ENCODE measurements around the gene IFNA6.
"Not testable (repeated sequence)": the region's sequence is repeated elsewhere in the genome, so short reads cannot be mapped to it uniquely, and the experiment has no call there.

IFNA6 gene

GRCh38 chr9:21350787-21351186 lies at the start of gene IFNA6:
TSS of gene IFNA6 (minus strand) at chr9:21350887. CDS start at chr9:21350887, 0 bp downstream.
- DNase-seq, result no peak

DNA sequence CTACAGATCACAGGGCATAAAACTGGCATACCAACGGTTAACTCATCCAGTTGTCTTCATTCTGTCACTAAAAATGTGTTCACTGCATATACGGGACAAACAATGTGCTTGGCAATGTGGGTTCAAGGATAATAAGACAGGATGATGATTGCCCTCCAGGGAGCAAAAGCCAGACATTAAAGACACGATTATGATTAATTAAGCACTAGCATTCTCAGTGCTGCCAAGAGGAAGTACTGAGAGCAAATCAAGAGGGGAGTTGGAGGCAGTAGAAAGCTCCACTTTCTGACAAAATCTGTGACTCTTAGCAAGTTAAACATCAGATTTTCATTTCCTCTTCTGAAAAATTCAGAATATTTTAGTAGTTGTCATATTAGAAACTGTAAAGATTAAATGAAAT lies 49.3 kb upstream of the IFNA6 start:
- DNase-seq, result no peak

DNA sequence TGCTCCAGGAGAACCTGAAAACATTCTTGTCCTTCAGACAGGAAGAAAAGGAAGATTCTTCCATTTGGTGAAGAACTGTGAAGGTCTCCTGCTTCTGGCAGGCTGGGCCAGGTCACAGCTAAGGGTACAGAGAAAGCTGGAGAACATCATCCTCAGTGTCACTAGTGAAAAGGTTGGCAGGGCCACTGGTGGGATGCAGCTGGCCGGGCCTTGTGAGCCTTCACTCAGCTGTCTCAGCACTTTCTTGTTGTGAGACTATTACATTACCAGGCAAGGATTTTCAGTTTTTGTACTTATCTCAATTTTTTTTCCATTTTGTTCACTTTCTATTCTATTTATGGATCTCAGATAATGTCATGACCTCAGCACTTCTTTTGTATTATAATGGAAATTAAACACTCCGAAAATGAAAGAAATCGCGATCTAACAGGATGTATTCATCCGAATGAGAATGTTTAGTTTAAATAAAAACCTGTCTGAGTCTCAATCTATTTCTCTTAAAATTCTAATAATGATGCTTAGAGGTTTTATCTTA lies 48.3 kb upstream of the IFNA6 start:
- DNase-seq, result no peak

GRCh38 chr9:21395778-21396717 lies 45.4 kb upstream of the IFNA6 start:
- peak; percentile 68 for DNase-seq

- no peak for DNase-seq
Measured at GRCh38 chr9:21392270-21392669, 41.6 kb upstream of the IFNA6 start.

- no peak for DNase-seq
Measured at GRCh38 chr9:21385131-21385670, 34.5 kb upstream of the IFNA6 start, which contains the start of gene IFNA2. TSS of gene IFNA2 (minus strand) at chr9:21385398. CDS start at chr9:21385329, 69 bp downstream.

- DNase-seq, result no peak
Measured at GRCh38 chr9:21383627-21384026, 32.9 kb upstream of the IFNA6 start.

DNA sequence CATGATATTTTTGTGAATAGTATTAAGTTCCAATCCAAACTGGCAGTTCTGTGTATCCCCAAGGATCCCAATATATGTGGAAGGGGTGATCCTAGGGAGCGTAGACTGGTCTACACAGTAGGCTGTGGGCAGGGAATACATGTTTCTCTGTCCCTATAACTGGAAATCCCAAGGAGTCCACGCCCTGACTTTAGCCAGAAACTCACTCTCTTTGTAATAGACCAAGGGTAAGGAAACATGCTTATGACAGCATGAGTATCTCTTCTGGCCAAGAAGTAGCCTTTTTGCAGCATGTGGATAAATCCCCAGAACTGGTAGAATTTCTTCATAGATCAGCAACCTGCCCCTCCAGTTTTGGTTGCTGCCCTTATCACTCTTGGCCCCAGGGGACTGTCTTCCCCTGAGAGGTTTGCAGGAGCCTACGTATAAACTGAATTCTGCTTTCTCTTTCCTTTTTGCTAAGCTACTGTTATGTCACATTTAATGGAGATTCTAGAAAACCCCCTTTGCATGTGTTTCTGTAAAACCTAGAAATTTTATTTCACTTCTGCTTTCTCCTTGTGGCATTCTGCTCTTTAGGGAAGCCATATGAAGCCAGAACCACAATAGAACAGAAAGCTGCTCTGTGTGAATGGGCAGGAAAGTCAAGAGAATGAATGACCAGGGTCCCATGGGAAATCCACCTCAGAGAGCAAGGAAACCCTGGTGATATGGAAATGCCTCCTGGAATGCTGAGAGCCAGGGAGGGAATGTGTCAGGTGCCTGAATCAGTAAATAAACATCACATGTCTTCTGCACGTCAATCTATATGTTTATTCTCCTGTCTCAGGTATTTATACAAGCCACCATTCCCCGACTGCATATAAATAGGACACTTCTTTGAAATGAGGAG lies 31.0 kb upstream of the IFNA6 start:
- no peak for DNase-seq

- DNase-seq, result not testable (repeated sequence)
Measured at GRCh38 chr9:21371467-21371866, 20.8 kb upstream of the IFNA6 start.

DNA sequence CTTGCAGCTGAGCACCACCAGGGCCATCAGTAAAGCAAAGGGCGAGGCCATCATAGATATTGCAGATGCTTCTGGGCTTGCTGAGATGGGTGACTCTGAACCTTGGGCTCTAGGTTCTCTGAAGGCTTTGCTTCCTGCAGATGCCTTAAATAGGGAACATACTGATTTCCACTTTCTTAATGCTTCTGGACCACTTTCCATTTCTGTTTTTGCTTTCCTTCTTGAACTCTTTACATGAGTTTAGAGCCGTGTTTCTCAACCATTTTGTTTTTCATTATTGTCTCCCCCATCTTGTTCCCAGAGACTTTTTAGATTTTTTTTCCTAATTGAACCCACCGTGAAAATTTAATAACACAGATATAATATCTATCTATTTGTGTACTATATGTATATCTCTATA lies 17.3 kb upstream of the IFNA6 start, which contains the start of gene IFNA13:
TSS of gene IFNA13 (minus strand) at position 101 of the 400 bp plus-strand sequence. CDS start at position 54, 47 bp downstream.
- DNase-seq, result no peak

GRCh38 chr9:21367169-21367568 lies 16.5 kb upstream of the IFNA6 start:
- not testable (repeated sequence) for DNase-seq

DNA sequence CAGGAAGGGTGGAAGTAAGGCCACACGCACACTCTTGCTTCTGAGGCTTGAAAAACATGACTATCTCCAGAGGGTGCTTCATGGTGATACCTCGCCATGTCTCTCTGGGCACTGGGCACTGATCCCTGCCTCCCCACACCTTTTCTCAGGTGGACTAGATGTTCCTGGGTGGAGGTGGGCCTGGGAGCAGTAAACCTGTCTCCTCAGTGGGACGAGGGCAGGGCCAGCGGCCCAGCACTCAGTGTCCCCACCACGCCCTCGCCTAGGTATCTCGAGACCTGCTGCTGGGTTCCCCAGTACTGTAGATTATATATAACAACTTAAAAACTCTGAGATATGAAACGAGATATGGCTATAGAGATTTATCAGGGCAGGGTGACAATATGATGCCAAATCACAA lies 11.6 kb upstream of the IFNA6 start:
- DNase-seq, result no peak

DNA sequence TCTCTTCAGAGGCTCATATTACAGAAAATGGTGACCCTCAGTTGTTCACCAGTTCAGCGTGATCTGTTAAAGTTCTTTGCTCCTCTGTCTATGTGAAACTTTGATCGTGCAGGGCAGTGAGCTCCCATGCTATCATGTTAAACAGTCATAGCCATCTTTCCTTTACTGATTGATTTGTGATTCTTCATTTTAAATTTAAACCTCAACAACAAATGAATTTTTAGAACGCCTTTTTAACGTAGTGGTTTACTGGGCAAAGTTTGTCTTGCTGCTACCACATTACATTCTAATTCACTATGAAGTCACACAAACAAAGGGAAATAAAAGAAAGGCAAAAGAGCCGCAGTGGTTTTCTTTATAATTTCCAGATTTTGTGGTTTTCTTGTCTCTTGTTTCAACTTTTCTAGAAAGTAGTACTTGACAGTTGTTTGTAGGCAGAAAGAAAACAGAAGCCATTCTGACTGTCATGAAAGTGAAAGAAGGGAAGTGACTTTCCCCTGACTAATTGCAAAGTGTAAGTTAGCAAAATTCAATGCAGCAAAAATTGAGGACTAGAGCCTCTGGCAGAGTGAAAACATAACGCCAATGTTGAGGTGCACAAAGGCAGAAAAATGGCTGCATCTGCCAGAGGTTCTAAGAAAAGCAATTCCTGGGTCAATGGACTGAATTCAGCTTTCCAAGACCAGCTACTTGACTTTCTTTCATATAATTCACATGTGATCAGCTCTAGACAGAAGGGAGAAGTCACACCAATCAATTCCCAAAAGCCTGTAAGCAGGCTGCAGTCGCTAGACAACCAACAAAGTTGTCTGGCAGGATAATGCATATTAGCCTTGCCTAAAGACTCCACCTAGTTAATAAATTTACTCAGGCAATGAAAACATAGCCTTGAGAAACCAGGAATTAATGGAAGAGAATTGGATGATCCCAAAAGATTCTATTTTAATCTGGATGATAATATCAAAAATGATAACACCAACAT lies 7.1 kb upstream of the IFNA6 start:
- DNase-seq, result no peak

- no peak for DNase-seq
Measured at GRCh38 chr9:21348430-21348970, 2.2 kb downstream of the IFNA6 start.

DNA sequence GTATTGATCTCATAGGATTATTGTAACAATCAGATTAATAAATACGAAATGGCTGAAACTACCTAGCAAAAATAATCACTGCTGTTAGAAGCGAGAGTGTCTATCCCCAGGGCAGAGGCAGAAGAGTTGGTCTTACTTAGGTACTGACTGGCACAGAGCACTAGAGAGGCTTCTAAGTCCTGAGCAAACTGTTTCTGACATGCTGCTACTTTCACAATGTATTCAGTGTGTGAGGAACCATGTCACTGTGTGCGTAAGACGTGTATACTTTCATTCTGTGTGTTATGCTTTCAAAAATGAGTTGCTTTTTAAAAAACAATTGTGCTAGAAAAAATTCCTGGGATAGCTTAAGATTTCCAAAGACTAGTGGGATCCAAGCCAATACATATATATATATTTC lies 10.0 kb downstream of the IFNA6 start:
- DNase-seq, result no peak

DNA sequence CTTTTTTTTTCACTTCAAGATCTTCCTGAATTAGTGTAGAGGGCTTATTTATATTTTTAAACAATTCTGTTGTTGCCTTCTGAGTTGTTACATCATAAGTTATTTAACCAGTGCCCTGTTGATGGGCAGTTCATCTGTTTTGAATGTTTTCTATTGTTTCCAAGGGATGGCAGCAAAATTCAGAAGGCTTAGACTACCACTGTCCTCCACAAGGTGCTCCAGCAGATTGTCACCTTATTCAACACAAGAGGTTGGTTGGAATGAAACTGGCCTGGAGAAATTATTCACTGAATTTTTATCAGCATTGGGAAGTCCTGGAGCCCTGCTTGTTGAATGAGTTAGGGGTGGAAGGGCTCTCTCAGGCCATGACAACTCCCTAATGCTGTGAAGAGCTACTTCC lies 14.2 kb downstream of the IFNA6 start:
- no peak for DNase-seq

- DNase-seq, result peak; percentile 85
Measured at GRCh38 chr9:21334701-21335632, 15.7 kb downstream of the IFNA6 start, which contains the start of gene KLHL9. TSS of gene KLHL9 (minus strand) at chr9:21335404. CDS start at chr9:21334859, 545 bp downstream.

DNA sequence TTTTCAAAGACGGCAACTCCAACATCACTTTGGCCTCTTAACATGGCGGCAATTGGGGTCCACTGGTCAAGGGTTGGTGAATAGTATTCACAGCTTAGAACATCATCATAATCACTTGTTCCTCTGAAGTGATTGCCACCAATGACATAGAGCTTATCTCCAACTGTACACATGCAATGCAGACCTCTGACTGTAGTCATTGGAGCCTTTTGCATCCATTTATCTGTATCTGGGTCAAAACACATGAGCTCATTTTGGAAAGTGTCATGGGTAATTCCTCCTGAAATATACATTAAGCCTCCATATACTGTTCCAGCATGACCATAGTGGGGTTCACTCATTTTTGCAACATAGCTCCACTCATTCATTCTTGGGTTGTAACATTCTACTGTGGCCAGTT lies 17.5 kb downstream of the IFNA6 start:
- DNase-seq, result no peak

GRCh38 chr9:21331676-21332402 lies 18.8 kb downstream of the IFNA6 start:
- DNase-seq, result no peak

All from activated naive CD4-positive, alpha-beta T cell treated with anti-CD3 and anti-CD28 coated beads, Interleukin-2, amount 50 U/mL, for 16 hours (primary cell).